ENCODE data around the gene NAA15. TPM values are rescaled to one million over a fixed set of nuclear protein-coding genes. Genes with fewer than 3 reads are reported as not detected.

Gene NAA15
- total and polyA plus RNA-seq, 2 of the 8 experiments (the other 6 are each of a cell fraction or from before 2014, with no cell fraction given), result 9.7 to 124 TPM

DNA sequence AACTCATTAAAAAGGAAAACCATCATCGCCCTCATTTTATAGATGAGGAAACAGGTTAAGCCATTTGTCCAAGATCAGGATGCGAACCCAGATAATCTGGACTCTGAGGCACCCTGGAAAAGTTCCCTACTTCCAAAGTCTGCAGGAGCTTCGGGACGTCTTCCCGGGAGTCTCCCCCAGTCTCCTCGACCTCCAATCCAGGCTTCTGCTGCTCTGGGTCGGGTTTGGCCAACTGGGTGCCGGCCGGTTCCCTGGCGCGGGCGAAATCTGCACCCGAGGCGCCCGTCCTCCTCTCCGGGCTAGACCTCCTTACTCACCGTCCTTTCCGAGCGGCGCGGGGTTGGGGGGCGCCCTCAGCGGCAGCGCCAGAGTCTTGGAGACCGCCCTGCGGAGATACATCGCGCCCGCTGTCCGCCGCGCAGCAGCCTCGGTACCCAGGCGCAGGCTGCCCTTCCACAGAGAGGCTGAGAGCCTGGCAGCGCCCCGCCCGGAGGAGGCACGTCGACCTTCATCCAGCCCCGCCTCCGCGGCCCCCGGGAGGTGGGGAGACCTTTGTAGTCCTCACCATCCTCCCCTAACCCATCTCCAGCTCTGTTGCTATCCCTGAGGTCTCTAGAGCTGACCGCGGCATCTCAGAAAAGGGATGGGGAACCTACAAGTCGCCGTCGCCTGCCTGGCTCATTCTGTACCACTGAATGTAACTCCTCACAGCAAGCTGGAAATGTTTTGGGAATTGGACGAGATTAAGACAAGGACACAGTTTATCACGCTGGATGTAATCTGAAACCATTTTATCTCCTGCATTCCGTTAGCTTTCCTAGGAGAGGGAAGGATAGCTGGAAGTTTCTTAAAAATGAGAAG, 21.3 kb upstream of the NAA15 start, which contains the start of gene MGARP (continued):
- TF ChIP-seq CREB1 (IDR thresholded peaks at IDR 0.05), result peak; percentile 31; the same call in 1 of the 2 replicates
- TF ChIP-seq NANOG (IDR thresholded peaks at IDR 0.05; ENCODE audit: insufficient read depth, low read depth, low read length, poor library complexity, severe bottlenecking), result peak; percentile 4
- no peak for TF ChIP-seq USF2 (IDR thresholded peaks at IDR 0.05; ENCODE audit: low read length)
- no peak for TF ChIP-seq HDAC6 (IDR thresholded peaks at IDR 0.05; ENCODE audit: low read depth, low read length)
- no peak for TF ChIP-seq GABPA (IDR thresholded peaks at IDR 0.05; ENCODE audit: borderline replicate concordance, insufficient read depth, low read length)
- TF ChIP-seq PHF8 (conservative IDR thresholded peaks at IDR 0.05; ENCODE audit: low read depth, low read length), result no peak
- TF ChIP-seq HDAC2 (IDR thresholded peaks at IDR 0.05; ENCODE audit: borderline replicate concordance in 1 of 2, low read depth in 2 of 2, low read length in 2 of 2), result no peak
- TF ChIP-seq ATF3 (IDR thresholded peaks at IDR 0.05; ENCODE audit: insufficient read depth, low read depth, low read length), result no peak
- no peak for TF ChIP-seq MAFK (IDR thresholded peaks at IDR 0.05; ENCODE audit: low read depth, low read length)
- no peak for TF ChIP-seq CHD2 (IDR thresholded peaks at IDR 0.05; ENCODE audit: low read length)
- no peak; a peak in 1 of 4 replicates for TF ChIP-seq RAD21 (IDR thresholded peaks at IDR 0.05 in 1 of 2, conservative IDR thresholded peaks at IDR 0.05 in 1 of 2; ENCODE audit: low read depth in 2 of 2, low read length in 2 of 2)
- TF ChIP-seq, protein P1, sequence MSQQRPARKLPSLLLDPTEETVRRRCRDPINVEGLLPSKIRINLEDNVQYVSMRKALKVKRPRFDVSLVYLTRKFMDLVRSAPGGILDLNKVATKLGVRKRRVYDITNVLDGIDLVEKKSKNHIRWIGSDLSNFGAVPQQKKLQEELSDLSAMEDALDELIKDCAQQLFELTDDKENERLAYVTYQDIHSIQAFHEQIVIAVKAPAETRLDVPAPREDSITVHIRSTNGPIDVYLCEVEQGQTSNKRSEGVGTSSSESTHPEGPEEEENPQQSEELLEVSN (IDR thresholded peaks at IDR 0.05), result no peak
- TF ChIP-seq TAF7 (optimal IDR thresholded peaks at IDR 0.05; ENCODE audit: borderline replicate concordance, low read depth, low read length), result no peak
- no peak for TF ChIP-seq BCL11A (IDR thresholded peaks at IDR 0.05; ENCODE audit: low read depth in 2 of 2, low read length in 2 of 2)
- peak; percentile 34; the same call in 1 of the 2 replicates for TF ChIP-seq TAF1 (IDR thresholded peaks at IDR 0.05; ENCODE audit: low read depth, low read length)
- TF ChIP-seq TBP (IDR thresholded peaks at IDR 0.05; ENCODE audit: low read depth, low read length), result peak; percentile 67; the same call in 1 of the 2 replicates
- TF ChIP-seq TCF12 (IDR thresholded peaks at IDR 0.05; ENCODE audit: low read depth, low read length), result no peak

Measured in H1 (cell line).